H1 (cell line): ENCODE measurements around the gene COX17. TPM values are rescaled to one million over a fixed set of nuclear protein-coding genes. Genes with fewer than 3 reads are reported as not detected.

Experiments used
- CTCF ChIA-PET: fragments of 300-600 bp; sonication (Branson Sonifier 250); formaldehyde crosslinking; loops from one replicate; lab custom pipeline; 2021; ENCODE audit not compliant: partially characterized antibody; lab: Charles Lee
- POLR2A ChIA-PET: fragments of 300-600 bp; sonication (Branson Sonifier 250); formaldehyde crosslinking; loops from one replicate; lab custom pipeline; 2021; ENCODE audit warnings: inconsistent platforms; ENCODE audit not compliant: partially characterized antibody; lab: Charles Lee
- DNase-seq, 2 experiments: peaks; one replicate each; pipeline versions ENCODE4 v3.0.0 to v3.0.0-alpha.2; 2010 to 2022; ENCODE audit warnings: low spot score in 2 of 2, low read depth in 1 of 2, mixed read lengths in 1 of 2
- FAIRE-seq: peaks from 2 replicates; lab custom pipeline; 2011; peaks lifted over from hg19 to GRCh38; lab: Jason Lieb, UNC
- H2AFZ ChIP-seq: 2 replicates; pipeline ENCODE4 v1.8.1; 2012; ENCODE audit warnings: low read length, inconsistent platforms
- H2AK5ac ChIP-seq: 2 replicates; pipeline ENCODE4 v1.6.1; 2013; ENCODE audit warnings: low read depth, low read length
- H2BK120ac ChIP-seq: replicated peaks from 2 replicates; pipeline ENCODE3; 2013; ENCODE audit warnings: low read depth, low read length, inconsistent platforms
- H2BK12ac ChIP-seq: 2 replicates; pipeline ENCODE4 v1.6.1; 2013; ENCODE audit warnings: low read depth, low read length
- H2BK15ac ChIP-seq: 2 replicates; pipeline ENCODE4 v1.6.1; 2013; ENCODE audit warnings: low read length
- H2BK20ac ChIP-seq: 2 replicates; pipeline ENCODE4 v1.6.1; 2013; ENCODE audit warnings: low read length
- H2BK5ac ChIP-seq: 2 replicates; pipeline ENCODE4 v1.6.1; 2013; ENCODE audit warnings: low read depth, low read length
- H3K14ac ChIP-seq: 2 replicates; pipeline ENCODE4 v1.6.1; 2013; ENCODE audit warnings: inconsistent platforms; ENCODE audit not compliant: insufficient read length
- H3K18ac ChIP-seq: 2 replicates; pipeline ENCODE4 v1.6.1; 2013; ENCODE audit warnings: low read length; ENCODE audit errors: extremely low read depth
- H3K23ac ChIP-seq: 2 replicates; pipeline ENCODE4 v1.6.1; 2013; ENCODE audit warnings: inconsistent platforms; ENCODE audit not compliant: insufficient read length
- H3K23me2 ChIP-seq: 2 replicates; pipeline ENCODE4 v1.6.1; 2013; ENCODE audit warnings: low read depth, low read length
- H3K27ac ChIP-seq: 2 replicates; pipeline ENCODE4 v1.6.1; 2011; ENCODE audit warnings: low read depth, low read length, inconsistent platforms
- H3K27me3 ChIP-seq, 4 experiments: replicated peaks in 1 of 4; 1 replicate in 1 of 4; 2 replicates in 3 of 4; pipeline versions ENCODE4 v1.6.1 to v1.8.1; 2011 to 2013; ENCODE audit warnings: low read length in 3 of 4, mild to moderate bottlenecking in 3 of 4, inconsistent platforms in 2 of 4, mixed read lengths in 2 of 4, moderate library complexity in 1 of 4; ENCODE audit not compliant: control insufficient read depth in 3 of 4, insufficient read depth in 3 of 4; ENCODE audit errors: extremely low read depth in 1 of 4
- H3K36me3 ChIP-seq, 4 experiments: 2 replicates each; pipeline versions ENCODE4 v1.6.1 to v1.8.1; 2011 to 2013; ENCODE audit warnings: mild to moderate bottlenecking in 4 of 4, low read length in 3 of 4, moderate library complexity in 2 of 4, control low read depth in 1 of 4, inconsistent platforms in 1 of 4; ENCODE audit not compliant: insufficient read depth in 4 of 4, control insufficient read depth in 2 of 4
- H3K4ac ChIP-seq: replicated peaks from 2 replicates; pipeline ENCODE3; 2013; ENCODE audit warnings: low read length, low read depth, mixed read lengths, inconsistent platforms; ENCODE audit not compliant: insufficient read length
- H3K4me1 ChIP-seq, 4 experiments: replicated peaks in 1 of 4; 1 replicate in 1 of 4; 2 replicates in 3 of 4; pipeline versions ENCODE4 v1.6.1 to v1.8.1; 2011 to 2013; ENCODE audit warnings: low read length in 3 of 4, inconsistent platforms in 2 of 4, mixed read lengths in 1 of 4; ENCODE audit not compliant: insufficient read depth in 4 of 4, control insufficient read depth in 3 of 4
- H3K4me2 ChIP-seq, 2 experiments: 2 replicates each; pipeline versions ENCODE4 v1.6.1 to v1.8.1; 2011 to 2013; ENCODE audit warnings: low read depth in 2 of 2, low read length in 2 of 2, control low read depth in 1 of 2, inconsistent platforms in 1 of 2, mild to moderate bottlenecking in 1 of 2; ENCODE audit not compliant: insufficient read depth in 1 of 2
- H3K4me3 ChIP-seq, 4 experiments: fragments of 200-600, 300-600 bp in 1 of 4; sonication (generic), shearing (Covaris generic), sonication (Bioruptor Twin) in 1 of 4; 2 replicates each; pipeline versions ENCODE4 v1.5.1 to v1.8.1; 2011 to 2016; ENCODE audit warnings: low read length in 4 of 4, low read depth in 3 of 4, control low read depth in 2 of 4, inconsistent platforms in 2 of 4, mild to moderate bottlenecking in 2 of 4, mixed read lengths in 1 of 4, moderate library complexity in 1 of 4; ENCODE audit not compliant: insufficient read depth in 2 of 4; ENCODE audit errors: extremely low read depth in 1 of 4
- H3K56ac ChIP-seq: replicated peaks from 2 replicates; pipeline ENCODE3; 2013; ENCODE audit warnings: low read depth, mild to moderate bottlenecking, mixed read lengths, low read length, inconsistent platforms; ENCODE audit not compliant: insufficient read length
- H3K79me1 ChIP-seq: 2 replicates; pipeline ENCODE4 v1.6.1; 2013; ENCODE audit warnings: low read depth, low read length, control low read depth
- H3K79me2 ChIP-seq, 2 experiments: 2 replicates each; pipeline versions ENCODE4 v1.6.1 to v1.8.1; 2012 to 2013; ENCODE audit warnings: low read length in 2 of 2, mild to moderate bottlenecking in 2 of 2, inconsistent platforms in 1 of 2; ENCODE audit not compliant: insufficient read depth in 2 of 2, control insufficient read depth in 1 of 2
- H3K9ac ChIP-seq, 4 experiments: replicated peaks in 1 of 4; 1 replicate in 1 of 4; 2 replicates in 3 of 4; pipeline versions ENCODE4 v1.6.1 to v1.8.1; 2011 to 2013; ENCODE audit warnings: low read depth in 3 of 4, low read length in 3 of 4, control low read depth in 2 of 4, mild to moderate bottlenecking in 2 of 4, moderate library complexity in 2 of 4, inconsistent platforms in 1 of 4; ENCODE audit errors: extremely low read depth in 1 of 4
- H3K9me3 ChIP-seq, 2 experiments: 2 replicates each; pipeline versions ENCODE4 v1.6.1 to v1.8.1; 2012 to 2013; ENCODE audit warnings: mild to moderate bottlenecking in 2 of 2, moderate library complexity in 2 of 2, control low read depth in 1 of 2, inconsistent platforms in 1 of 2, low read depth in 1 of 2, low read length in 1 of 2, mixed read lengths in 1 of 2; ENCODE audit not compliant: insufficient read depth in 2 of 2
- H4K20me1 ChIP-seq, 2 experiments: replicated peaks in 1 of 2; 2 replicates each; pipeline versions ENCODE3 to v1.8.1; 2011 to 2013; ENCODE audit warnings: inconsistent platforms in 2 of 2, low read length in 2 of 2, mild to moderate bottlenecking in 1 of 2; ENCODE audit not compliant: insufficient read depth in 2 of 2, control insufficient read depth in 1 of 2
- H4K5ac ChIP-seq: 2 replicates; pipeline ENCODE4 v1.6.1; 2013; ENCODE audit warnings: low read length, low read depth, mixed read lengths, inconsistent platforms; ENCODE audit not compliant: insufficient read length
- H4K8ac ChIP-seq: 2 replicates; pipeline ENCODE4 v1.8.0; 2013; ENCODE audit warnings: mild to moderate bottlenecking, moderate library complexity, low read length, inconsistent platforms; ENCODE audit not compliant: insufficient read depth; ENCODE audit errors: extremely low read depth
- H4K91ac ChIP-seq: replicated peaks from 2 replicates; pipeline ENCODE3; 2013; ENCODE audit warnings: low read length, mixed read lengths, inconsistent platforms; ENCODE audit not compliant: insufficient read length
- EGR1 ChIP-seq: IDR thresholded peaks from 2 replicates; pipeline ENCODE4 v1.6.1; 2011; ENCODE audit warnings: low read depth, low read length, borderline replicate concordance
- EZH2 ChIP-seq: fragments of 200-600 bp; sonication (generic); IDR thresholded peaks from 2 replicates; pipeline ENCODE4 v1.7.1; 2012; ENCODE audit warnings: low read depth, mild to moderate bottlenecking, moderate library complexity, low read length, inconsistent platforms; ENCODE audit not compliant: severe bottlenecking
- GTF2F1 ChIP-seq: IDR thresholded peaks from 2 replicates; pipeline ENCODE4 v1.6.1; 2012; ENCODE audit warnings: low read depth, low read length, improper control_type of control experiment, borderline replicate concordance
- JUND ChIP-seq: IDR thresholded peaks from 2 replicates; pipeline ENCODE4 v1.6.1; 2011; ENCODE audit warnings: mild to moderate bottlenecking, improper control_type of control experiment, low read length
- KDM4A ChIP-seq: IDR thresholded peaks from one replicate; pipeline ENCODE4 v1.7.1; 2012; ENCODE audit warnings: low read depth, mild to moderate bottlenecking, moderate library complexity, low read length, inconsistent platforms; ENCODE audit not compliant: severe bottlenecking
- KDM5A ChIP-seq: fragments of 200-600 bp; IDR thresholded peaks from 2 replicates; pipeline ENCODE4 v1.7.1; 2012; ENCODE audit warnings: mild to moderate bottlenecking, low read length, inconsistent platforms, mixed read lengths
- RNF2 ChIP-seq: fragments of 200-900, 300-1000 bp; sonication (generic); IDR thresholded peaks from 2 replicates; pipeline ENCODE4 v1.7.1; 2016; ENCODE audit warnings: borderline replicate concordance, low read depth, mild to moderate bottlenecking, antibody characterized with exemption, low read length; ENCODE audit not compliant: poor library complexity, severe bottlenecking; ENCODE audit errors: missing control alignments
- SP1 ChIP-seq: IDR thresholded peaks from 2 replicates; pipeline ENCODE4 v1.6.1; 2011; ENCODE audit warnings: low read depth, low read length
- SRF ChIP-seq: IDR thresholded peaks from 2 replicates; pipeline ENCODE4 v1.6.1; 2011; ENCODE audit warnings: mild to moderate bottlenecking, low read depth, low read length, moderate library complexity
- SUZ12 ChIP-seq: fragments of 200-600 bp; sonication (generic); IDR thresholded peaks from 2 replicates; pipeline ENCODE4 v1.6.1; 2012; ENCODE audit warnings: mild to moderate bottlenecking, inconsistent platforms, low read length, moderate library complexity, mixed read lengths
- WGBS, 2 experiments: shearing (Covaris generic) in 1 of 2; methylation state at CpG; one replicate each; pipeline versions ENCODE4 v1.1.6 to v1.1.7; 2013 to 2015; ENCODE audit warnings: low lambda C conversion rate in 2 of 2, mixed read lengths in 2 of 2, inconsistent platforms in 1 of 2, low coverage in 1 of 2, missing lambda C conversion rate in 1 of 2; ENCODE audit not compliant: insufficient replicate concordance in 2 of 2, insufficient coverage in 1 of 2, insufficient read length in 1 of 2; ENCODE audit errors: extremely low coverage in 1 of 2, missing lambda C conversion rate in 1 of 2; 5-methylcytosine and 5-hydroxymethylcytosine counted together
- polyA plus RNA-seq, 7 experiments: library from polyadenylated mRNA; depleted of rRNA in 3 of 7; stranded (reverse) in 5 of 7; unstranded in 2 of 7; fragments of >200 nt in 5 of 7; fragments of 200-250 nt in 2 of 7; gene quantifications; 1 replicate in 5 of 7; 2 replicates in 1 of 7; 4 replicates in 1 of 7; pipeline versions ENCODE4 v1.2.1 to v1.2.3, GENCODE V29; 2011 to 2013; ENCODE audit warnings: missing spikeins in 2 of 7, mixed read lengths in 2 of 7
- total RNA-seq: library from RNA; stranded (reverse); fragmentation: NEBNext Ultra II Directional; extraction: Animal tissue kit (Norgen Biotek cat#: 25700); gene quantifications from 2 replicates; pipeline ENCODE4 v1.2.1, GENCODE V29; 2021
- TF ChIP-seq, protein P1 (sequence below): IDR thresholded peaks from 2 replicates; pipeline ENCODE4 v1.6.1; 2011; ENCODE audit warnings: low read length, improper control_type of control experiment

Gene COX17
- total and polyA plus RNA-seq, 2 of the 8 experiments (the other 6 are each of a cell fraction or from before 2014, with no cell fraction given), result 34.2 to 43.0 TPM

DNA sequence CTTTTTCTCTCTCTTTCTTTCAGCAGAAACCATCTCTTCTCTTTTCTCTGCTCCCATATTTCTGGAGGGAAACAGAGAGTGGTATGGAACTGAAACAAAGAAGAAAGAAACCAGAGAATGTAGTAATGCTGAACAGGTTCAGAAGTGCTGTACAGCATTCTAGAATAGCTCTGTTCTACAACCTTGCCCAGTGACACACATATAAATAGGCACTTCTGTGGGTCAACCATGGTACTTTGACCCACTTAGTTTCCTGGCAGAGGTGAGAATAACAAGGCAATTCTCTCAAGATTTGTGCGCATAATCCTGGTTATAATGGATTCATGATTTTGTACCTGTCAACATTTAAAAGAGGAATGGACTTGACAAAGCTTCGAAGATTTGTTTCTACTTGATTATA lies 37.9 kb upstream of the COX17 start:
- Histone ChIP-seq H3K9ac (no peak overlapping the region), H4K20me1 (no peaks in the 10 kb centered on the region), H3K4me3 (no peak overlapping the region), H3K14ac (no peak overlapping the region), H4K5ac (no peak overlapping the region), H3K27ac (no peak overlapping the region), H3K27me3 (no peaks in the 10 kb centered on the region), H2BK12ac (no peak overlapping the region), H3K23ac (no peak overlapping the region), H3K36me3 (0 out of 8 replicates have a peak, but pooled peaks cover 0 to 3% (median 0%) of the 10 kb centered on the region in 4 experiments), H3K79me2 (no peaks in the 10 kb centered on the region), H3K79me1 (no peaks in the 10 kb centered on the region), H3K18ac (no peak overlapping the region), H2BK5ac (no peak overlapping the region), H2BK15ac (no peak overlapping the region), H3K4me1 (no peaks in the 10 kb centered on the region), H4K8ac (no peak overlapping the region), H3K4ac (no peak overlapping the region), H2BK120ac (no peak overlapping the region), H2BK20ac (no peak overlapping the region), H3K56ac (no peak overlapping the region), H4K91ac (no peak overlapping the region), H3K9me3 (no peaks in the 10 kb centered on the region; a peak in 1 of 4 replicates), H3K4me2 (no peak overlapping the region), H3K23me2 (no peaks in the 10 kb centered on the region), H2AFZ (no peak overlapping the region), H2AK5ac (no peak overlapping the region)
- CTCF ChIA-PET, result interaction anchor here (0.6 kb wide), 1 partner anchor 25 kb away, joined by 3 read pairs; no protein-coding TSS in a partner anchor
- FAIRE-seq (no peak), DNase-seq (no peak)
- no peak for TF ChIP-seq RNF2
- no peak for TF ChIP-seq KDM4A
- TF ChIP-seq KDM5A, result no peak
- no peak for TF ChIP-seq SRF
- no peak for TF ChIP-seq EGR1
- no peak for TF ChIP-seq SP1
- TF ChIP-seq GTF2F1, result no peak
- TF ChIP-seq SUZ12, result no peak
- TF ChIP-seq EZH2, result no peak
- TF ChIP-seq JUND, result no peak
- TF ChIP-seq, protein P1, sequence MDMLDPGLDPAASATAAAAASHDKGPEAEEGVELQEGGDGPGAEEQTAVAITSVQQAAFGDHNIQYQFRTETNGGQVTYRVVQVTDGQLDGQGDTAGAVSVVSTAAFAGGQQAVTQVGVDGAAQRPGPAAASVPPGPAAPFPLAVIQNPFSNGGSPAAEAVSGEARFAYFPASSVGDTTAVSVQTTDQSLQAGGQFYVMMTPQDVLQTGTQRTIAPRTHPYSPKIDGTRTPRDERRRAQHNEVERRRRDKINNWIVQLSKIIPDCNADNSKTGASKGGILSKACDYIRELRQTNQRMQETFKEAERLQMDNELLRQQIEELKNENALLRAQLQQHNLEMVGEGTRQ, result no peak
- POLR2A ChIA-PET, result no interaction called here
- WGBS, 2 experiments, result 96% methylated on average over 2 of the region's 2 CpGs; no CpG with 5 or more reads in 1 of the 2 experiments
